ENCODE measurements around the gene LSAMP.

DNA sequence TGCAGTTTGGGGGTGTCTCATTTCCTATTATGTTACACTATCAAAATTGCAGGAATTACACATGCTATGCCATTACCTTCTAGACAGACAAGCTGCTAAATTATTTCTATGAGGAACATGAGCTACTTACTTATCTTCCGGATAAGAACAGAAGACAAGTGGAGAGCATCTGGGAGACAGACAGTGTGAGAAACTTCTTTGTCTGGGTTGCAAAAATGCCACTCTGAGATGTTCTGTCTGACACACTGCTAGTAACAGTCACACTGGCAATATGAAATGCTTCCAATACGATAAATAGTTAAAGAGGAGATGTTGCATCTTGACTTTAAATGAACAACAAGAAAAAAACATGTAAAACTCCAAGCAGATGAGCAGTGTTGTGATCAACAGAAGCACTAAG lies 40.1 kb downstream of the LSAMP start:
- no peak for TF ChIP-seq POLR2A (IDR thresholded peaks at IDR 0.05)
- TF ChIP-seq, protein P1, sequence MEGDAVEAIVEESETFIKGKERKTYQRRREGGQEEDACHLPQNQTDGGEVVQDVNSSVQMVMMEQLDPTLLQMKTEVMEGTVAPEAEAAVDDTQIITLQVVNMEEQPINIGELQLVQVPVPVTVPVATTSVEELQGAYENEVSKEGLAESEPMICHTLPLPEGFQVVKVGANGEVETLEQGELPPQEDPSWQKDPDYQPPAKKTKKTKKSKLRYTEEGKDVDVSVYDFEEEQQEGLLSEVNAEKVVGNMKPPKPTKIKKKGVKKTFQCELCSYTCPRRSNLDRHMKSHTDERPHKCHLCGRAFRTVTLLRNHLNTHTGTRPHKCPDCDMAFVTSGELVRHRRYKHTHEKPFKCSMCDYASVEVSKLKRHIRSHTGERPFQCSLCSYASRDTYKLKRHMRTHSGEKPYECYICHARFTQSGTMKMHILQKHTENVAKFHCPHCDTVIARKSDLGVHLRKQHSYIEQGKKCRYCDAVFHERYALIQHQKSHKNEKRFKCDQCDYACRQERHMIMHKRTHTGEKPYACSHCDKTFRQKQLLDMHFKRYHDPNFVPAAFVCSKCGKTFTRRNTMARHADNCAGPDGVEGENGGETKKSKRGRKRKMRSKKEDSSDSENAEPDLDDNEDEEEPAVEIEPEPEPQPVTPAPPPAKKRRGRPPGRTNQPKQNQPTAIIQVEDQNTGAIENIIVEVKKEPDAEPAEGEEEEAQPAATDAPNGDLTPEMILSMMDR (IDR thresholded peaks at IDR 0.05), result no peak
